Esophagus squamous epithelium (tissue), 5 donors: ENCODE data around the gene CEP192. TPM values are rescaled to one million over a fixed set of nuclear protein-coding genes. Genes with fewer than 3 reads are reported as not detected.

Experiments used
- DNase-seq: peaks from one replicate; lab custom pipeline; 2025; lab: John Stamatoyannopoulos, UW
- H3K27ac ChIP-seq, 4 donors: fragments of 200-600 bp; sonication (generic); one replicate each; pipeline ENCODE4 v1.5.1; 2016 to 2019; ENCODE audit warnings: mild to moderate bottlenecking in 1 of 4
- H3K27me3 ChIP-seq, 4 donors: fragments of 200-600 bp; sonication (generic); 1 replicate in 3 of 4; 2 replicates in 1 of 4; pipeline versions ENCODE4 v1.5.1 to v1.6.0; 2017 to 2021; ENCODE audit warnings: antibody characterized with exemption in 1 of 4
- H3K36me3 ChIP-seq, 3 donors: fragments of 200-600 bp; sonication (generic); one replicate each; pipeline ENCODE4 v1.5.1; 2016 to 2019
- H3K4me1 ChIP-seq, 3 donors: fragments of 200-600 bp; sonication (generic); one replicate each; pipeline ENCODE4 v1.5.1; 2017 to 2019
- H3K4me3 ChIP-seq, 4 donors: fragments of 200-600 bp; sonication (generic); 1 replicate in 3 of 4; 2 replicates in 1 of 4; pipeline ENCODE4 v1.5.1; 2016 to 2019; ENCODE audit warnings: mild to moderate bottlenecking in 2 of 4, moderate library complexity in 1 of 4
- H3K9me3 ChIP-seq, 3 donors: fragments of 200-600 bp; sonication (generic); one replicate each; pipeline ENCODE4 v1.5.1; 2016 to 2019
- CTCF ChIP-seq, 6 experiments: fragments of 450-650 bp in 4 of 6; fragments of 200-600 bp in 2 of 6; sonication (generic) in 2 of 6; IDR thresholded peaks; one replicate each; pipeline ENCODE4 v1.5.1; 2016 to 2019; ENCODE audit warnings: antibody characterized with exemption in 6 of 6, mild to moderate bottlenecking in 4 of 6, moderate library complexity in 4 of 6
- POLR2A ChIP-seq, 4 donors: fragments of 450-650 bp; IDR thresholded peaks; one replicate each; pipeline ENCODE4 v1.6.1; 2017; ENCODE audit warnings: antibody characterized with exemption in 4 of 4, mild to moderate bottlenecking in 4 of 4, moderate library complexity in 3 of 4
- WGBS, 2 donors: methylation state at CpG; one replicate each; pipeline ENCODE4 v1.1.5; 2018; 5-methylcytosine and 5-hydroxymethylcytosine counted together
- intact Hi-C: fragments of 100-400 bp; cut with DNase I; formaldehyde crosslinking; loops from one replicate; pipeline ENCODE4 v1.15.0; 2022
- total RNA-seq, 4 donors: library from RNA; depleted of rRNA; stranded (reverse); fragments of >200 nt; gene quantifications; one replicate each; pipeline ENCODE4 v1.1.0, GENCODE V29; 2016
- donor health status: DM: yes; HTN: yes; CAD: no.

CEP192 gene
- 10 to 100 TPM in 3 of 4 donors, 1 to 10 TPM in 1; 7.3 to 21.6 (median 13.6) TPM for total RNA-seq

GRCh38 chr18:12990967-12991820 is at the start of gene CEP192:
Gene CEP192 (plus strand): TSS chr18:12991362. CDS start chr18:12999425, 8,063 bp downstream.
- TF ChIP-seq CTCF (IDR thresholded peaks at IDR 0.05) (peak in 2 of 6 experiments; percentile 6 to 15), POLR2A (IDR thresholded peaks at IDR 0.05) (peak in 3 of 4 donors; percentile 47 to 82 (median 56))
- no peaks in the 10 kb centered on the region for H3K27me3 ChIP-seq
- peaks cover 0 to 6% (median 0%) of the 10 kb centered on the region in 3 donors for H3K36me3 ChIP-seq
- peak within 1 kb of the TSS; percentile 83 to 97 (median 95) for H3K27ac ChIP-seq
- H3K4me3 ChIP-seq = peak within 1 kb of the TSS; percentile 67 to 99 (median 86)
- intact Hi-C loops = no loop called here
- peaks cover 11 to 30% (median 16%) of the 10 kb centered on the region in 3 donors for H3K4me1 ChIP-seq
- 0% methylated on average over 8 to 11 of the region's 73 CpGs for WGBS, 2 donors
- no peaks in the 10 kb centered on the region for H3K9me3 ChIP-seq
- peak; percentile 88 for DNase-seq

- WGBS, 2 donors = 50 to 67% methylated on average over 4 of the region's 4 CpGs
- TF ChIP-seq POLR2A (IDR thresholded peaks at IDR 0.05) = no peak
- no peak for TF ChIP-seq CTCF (IDR thresholded peaks at IDR 0.05)
- Histone ChIP-seq H3K27ac (no peak overlapping the region), H3K27me3 (no peaks in the 10 kb centered on the region), H3K36me3 (no peaks in the 10 kb centered on the region), H3K4me3 (no peak overlapping the region), H3K4me1 (peaks cover 0 to 12% (median 5%) of the 10 kb centered on the region in 3 donors), H3K9me3 (no peaks in the 10 kb centered on the region)
- DNase-seq = no peak
- intact Hi-C loops = no loop called here
These were observed 47.9 kb upstream of the CEP192 start for GRCh38 chr18:12943215-12943614.

GRCh38 chr18:12944709-12945108 is 46.5 kb upstream of the CEP192 start:
- H3K4me1 ChIP-seq = peaks cover 5 to 23% (median 5%) of the 10 kb centered on the region in 3 donors
- no peak for TF ChIP-seq CTCF (IDR thresholded peaks at IDR 0.05)
- no peak for TF ChIP-seq POLR2A (IDR thresholded peaks at IDR 0.05)
- intact Hi-C loops = no loop called here
- H3K4me3 ChIP-seq = no peak overlapping the region
- no peaks in the 10 kb centered on the region for H3K9me3 ChIP-seq
- WGBS, 2 donors = 55 to 59% methylated on average over 3 of the region's 4 CpGs
- DNase-seq = no peak
- no peaks in the 10 kb centered on the region for H3K27me3 ChIP-seq
- H3K36me3 ChIP-seq = no peaks in the 10 kb centered on the region
- no peak overlapping the region for H3K27ac ChIP-seq

GRCh38 chr18:12946549-12947284 is 44.4 kb upstream of the CEP192 start:
- 5 to 7% methylated on average over 15 of the region's 15 CpGs for WGBS, 2 donors

More at GRCh38 chr18:12946549-12947284, 44.4 kb upstream of the CEP192 start:
- H3K9me3 ChIP-seq = no peaks in the 10 kb centered on the region
- H3K4me3 ChIP-seq = peak overlapping the region; percentile 51 to 91 (median 69)
- peaks cover 5 to 42% (median 8%) of the 10 kb centered on the region in 3 donors for H3K4me1 ChIP-seq
- H3K36me3 ChIP-seq = no peaks in the 10 kb centered on the region
- no peaks in the 10 kb centered on the region for H3K27me3 ChIP-seq
- DNase-seq = peak; percentile 43
- peak overlapping the region; percentile 93 to 98 (median 96) for H3K27ac ChIP-seq
- intact Hi-C loops = no loop called here
- TF ChIP-seq POLR2A (IDR thresholded peaks at IDR 0.05) (no peak), CTCF (IDR thresholded peaks at IDR 0.05) (no peak)
